ENCODE measurements around the gene RNF138. TPM values are rescaled to one million over a fixed set of nuclear protein-coding genes. Genes with fewer than 3 reads are reported as not detected.

Gene RNF138
- total and polyA plus RNA-seq, 2 of the 8 experiments (the other 6 are each of a cell fraction or from before 2014, with no cell fraction given) = 29.2 to 109 TPM

GRCh38 chr18:32095900-32096229 is 4.2 kb downstream of the RNF138 start:
- Histone ChIP-seq H3K4me1 (replicated peaks in 1 of 4; ENCODE audit: control insufficient read depth in 3 of 4, insufficient read depth in 4 of 4, low read length in 3 of 4) (peaks cover 0 to 3% (median 2%) of the 10 kb centered on the region in 4 experiments; a peak in 3 of 7 replicates), H3K4me3 (ENCODE audit: extremely low read depth in 1 of 4, insufficient read depth in 2 of 4, low read depth in 3 of 4, low read length in 4 of 4) (no peak overlapping the region), H3K27me3 (replicated peaks in 1 of 4; ENCODE audit: control insufficient read depth in 3 of 4, extremely low read depth in 1 of 4, insufficient read depth in 3 of 4, low read length in 3 of 4) (no peaks in the 10 kb centered on the region), H3K9ac (replicated peaks in 1 of 4; ENCODE audit: extremely low read depth in 1 of 4, low read depth in 3 of 4, low read length in 3 of 4) (no peak overlapping the region; a peak in 1 of 7 replicates), H3K14ac (ENCODE audit: insufficient read length) (no peak overlapping the region), H3K18ac (ENCODE audit: extremely low read depth, low read length) (no peak overlapping the region), H2AFZ (ENCODE audit: low read length) (no peak overlapping the region), H3K9me3 (ENCODE audit: insufficient read depth in 2 of 2, low read depth in 1 of 2, low read length in 1 of 2) (no peaks in the 10 kb centered on the region), H4K91ac (replicated peaks; ENCODE audit: insufficient read length, low read length) (no peak overlapping the region), H3K23ac (ENCODE audit: insufficient read length) (no peak overlapping the region), H2AK5ac (ENCODE audit: low read depth, low read length) (no peak overlapping the region), H3K56ac (replicated peaks; ENCODE audit: insufficient read length, low read depth, low read length) (no peak overlapping the region), H2BK120ac (replicated peaks; ENCODE audit: low read depth, low read length) (no peak overlapping the region), H2BK20ac (ENCODE audit: low read length) (no peak overlapping the region), H2BK5ac (ENCODE audit: low read depth, low read length) (no peak overlapping the region), H4K8ac (ENCODE audit: extremely low read depth, insufficient read depth, low read length) (no peak overlapping the region), H2BK12ac (ENCODE audit: low read depth, low read length) (no peak overlapping the region), H3K79me2 (ENCODE audit: control insufficient read depth in 1 of 2, insufficient read depth in 2 of 2, low read length in 2 of 2) (peaks cover 23 to 76% of the 10 kb centered on the region in 2 experiments), H3K4ac (replicated peaks; ENCODE audit: insufficient read length, low read depth, low read length) (no peak overlapping the region), H3K4me2 (ENCODE audit: insufficient read depth in 1 of 2, low read depth in 2 of 2, low read length in 2 of 2) (no peak overlapping the region; a peak in 1 of 4 replicates), H3K23me2 (ENCODE audit: low read depth, low read length) (peaks cover 5% of the 10 kb centered on the region; the same call in 1 of the 2 replicates), H3K36me3 (ENCODE audit: control insufficient read depth in 2 of 4, insufficient read depth in 4 of 4, low read length in 3 of 4) (peaks cover 0 to 10% (median 0%) of the 10 kb centered on the region in 4 experiments; a peak in 1 of 8 replicates), H3K79me1 (ENCODE audit: low read depth, low read length) (peaks cover 8% of the 10 kb centered on the region), H4K5ac (ENCODE audit: insufficient read length, low read depth, low read length) (no peak overlapping the region), H2BK15ac (ENCODE audit: low read length) (no peak overlapping the region), H3K27ac (ENCODE audit: low read depth, low read length) (no peak overlapping the region), H4K20me1 (replicated peaks in 1 of 2; ENCODE audit: control insufficient read depth in 1 of 2, insufficient read depth in 2 of 2, low read length in 2 of 2) (peaks cover 6 to 11% of the 10 kb centered on the region in 2 experiments)
- POLR2A ChIA-PET (ENCODE audit: partially characterized antibody) = interaction anchor here (0.6 to 1.5 kb wide), 3 partner anchors 9 to 183 kb away, joined by 4 to 10 read pairs (median 4); no protein-coding TSS in a partner anchor
- CTCF ChIA-PET (ENCODE audit: partially characterized antibody) = interaction anchor here (0.5 to 1.3 kb wide), 2 partner anchors 118 to 1602 kb away, joined by 3 to 5 read pairs; no protein-coding TSS in a partner anchor
- FAIRE-seq (no peak), DNase-seq (ENCODE audit: low read depth in 1 of 2, low spot score in 2 of 2) (no peak)
- WGBS, 2 experiments (ENCODE audit: extremely low coverage in 1 of 2, insufficient coverage in 1 of 2, insufficient read length in 1 of 2, insufficient replicate concordance in 2 of 2, low coverage in 1 of 2, low lambda C conversion rate in 2 of 2, missing lambda C conversion rate in 1 of 2) = 89% methylated on average over 4 of the region's 4 CpGs; no CpG with 5 or more reads in 1 of the 2 experiments
- TF ChIP-seq JUN (IDR thresholded peaks at IDR 0.05; ENCODE audit: low read depth, low read length) (no peak), BRCA1 (IDR thresholded peaks at IDR 0.05; ENCODE audit: low read depth, low read length) (no peak), SIX5 (IDR thresholded peaks at IDR 0.05; ENCODE audit: low read depth, low read length) (no peak), SAP30 (IDR thresholded peaks at IDR 0.05; ENCODE audit: insufficient read depth, insufficient replicate concordance, low read length) (no peak), ZNF274 (IDR thresholded peaks at IDR 0.05; ENCODE audit: borderline replicate concordance, extremely low read depth, low read length) (no peak), MAX (IDR thresholded peaks at IDR 0.05) (no peak), JUND (IDR thresholded peaks at IDR 0.05; ENCODE audit: low read length) (no peak), EGR1 (IDR thresholded peaks at IDR 0.05; ENCODE audit: borderline replicate concordance, low read depth, low read length) (no peak), KDM4A (IDR thresholded peaks at IDR 0.05; ENCODE audit: low read depth, low read length, severe bottlenecking) (no peak), EZH2 (IDR thresholded peaks at IDR 0.05; ENCODE audit: low read depth, low read length, severe bottlenecking) (no peak), E2F6 (IDR thresholded peaks at IDR 0.05) (no peak), KDM5A (IDR thresholded peaks at IDR 0.05; ENCODE audit: low read length) (no peak)
